ENCODE data around the gene MORF4L1. TPM values are rescaled to one million over a fixed set of nuclear protein-coding genes. Genes with fewer than 3 reads are reported as not detected.

Gene MORF4L1
- total RNA-seq, 1 experiment from 2014 or later = 503 TPM

- TF ChIP-seq, protein P1, sequence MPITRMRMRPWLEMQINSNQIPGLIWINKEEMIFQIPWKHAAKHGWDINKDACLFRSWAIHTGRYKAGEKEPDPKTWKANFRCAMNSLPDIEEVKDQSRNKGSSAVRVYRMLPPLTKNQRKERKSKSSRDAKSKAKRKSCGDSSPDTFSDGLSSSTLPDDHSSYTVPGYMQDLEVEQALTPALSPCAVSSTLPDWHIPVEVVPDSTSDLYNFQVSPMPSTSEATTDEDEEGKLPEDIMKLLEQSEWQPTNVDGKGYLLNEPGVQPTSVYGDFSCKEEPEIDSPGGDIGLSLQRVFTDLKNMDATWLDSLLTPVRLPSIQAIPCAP (CRISPR knock-in tag; IDR thresholded peaks at IDR 0.05) = no peak
- TF ChIP-seq HMGXB4 (CRISPR knock-in tag; IDR thresholded peaks at IDR 0.05) (no peak), MYBL2 (CRISPR knock-in tag; IDR thresholded peaks at IDR 0.05) (no peak), CTCF (IDR thresholded peaks at IDR 0.05) (no peak), ZMAT4 (CRISPR knock-in tag; IDR thresholded peaks at IDR 0.05) (no peak), GABPB1 (CRISPR knock-in tag; IDR thresholded peaks at IDR 0.05) (no peak), SP1 (CRISPR knock-in tag; conservative IDR thresholded peaks at IDR 0.05) (no peak), NR1H2 (CRISPR knock-in tag; IDR thresholded peaks at IDR 0.05) (no peak), ZNF396 (CRISPR knock-in tag; IDR thresholded peaks at IDR 0.05; ENCODE audit: borderline replicate concordance) (no peak)
- TF ChIP-seq, protein P2, sequence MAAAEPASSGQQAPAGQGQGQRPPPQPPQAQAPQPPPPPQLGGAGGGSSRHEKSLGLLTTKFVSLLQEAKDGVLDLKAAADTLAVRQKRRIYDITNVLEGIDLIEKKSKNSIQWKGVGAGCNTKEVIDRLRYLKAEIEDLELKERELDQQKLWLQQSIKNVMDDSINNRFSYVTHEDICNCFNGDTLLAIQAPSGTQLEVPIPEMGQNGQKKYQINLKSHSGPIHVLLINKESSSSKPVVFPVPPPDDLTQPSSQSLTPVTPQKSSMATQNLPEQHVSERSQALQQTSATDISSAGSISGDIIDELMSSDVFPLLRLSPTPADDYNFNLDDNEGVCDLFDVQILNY (CRISPR knock-in tag; IDR thresholded peaks at IDR 0.05) = no peak
- TF ChIP-seq, protein P3, sequence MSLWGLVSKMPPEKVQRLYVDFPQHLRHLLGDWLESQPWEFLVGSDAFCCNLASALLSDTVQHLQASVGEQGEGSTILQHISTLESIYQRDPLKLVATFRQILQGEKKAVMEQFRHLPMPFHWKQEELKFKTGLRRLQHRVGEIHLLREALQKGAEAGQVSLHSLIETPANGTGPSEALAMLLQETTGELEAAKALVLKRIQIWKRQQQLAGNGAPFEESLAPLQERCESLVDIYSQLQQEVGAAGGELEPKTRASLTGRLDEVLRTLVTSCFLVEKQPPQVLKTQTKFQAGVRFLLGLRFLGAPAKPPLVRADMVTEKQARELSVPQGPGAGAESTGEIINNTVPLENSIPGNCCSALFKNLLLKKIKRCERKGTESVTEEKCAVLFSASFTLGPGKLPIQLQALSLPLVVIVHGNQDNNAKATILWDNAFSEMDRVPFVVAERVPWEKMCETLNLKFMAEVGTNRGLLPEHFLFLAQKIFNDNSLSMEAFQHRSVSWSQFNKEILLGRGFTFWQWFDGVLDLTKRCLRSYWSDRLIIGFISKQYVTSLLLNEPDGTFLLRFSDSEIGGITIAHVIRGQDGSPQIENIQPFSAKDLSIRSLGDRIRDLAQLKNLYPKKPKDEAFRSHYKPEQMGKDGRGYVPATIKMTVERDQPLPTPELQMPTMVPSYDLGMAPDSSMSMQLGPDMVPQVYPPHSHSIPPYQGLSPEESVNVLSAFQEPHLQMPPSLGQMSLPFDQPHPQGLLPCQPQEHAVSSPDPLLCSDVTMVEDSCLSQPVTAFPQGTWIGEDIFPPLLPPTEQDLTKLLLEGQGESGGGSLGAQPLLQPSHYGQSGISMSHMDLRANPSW (CRISPR knock-in tag; conservative IDR thresholded peaks at IDR 0.05; ENCODE audit: low read depth) = no peak
These were observed 45.2 kb downstream of the MORF4L1 start (continued) for GRCh38 chr15:78917888-78918287.

GRCh38 chr15:78921517-78921916 lies 48.8 kb downstream of the MORF4L1 start:
- Mint-ChIP-seq H3K27ac (no peak overlapping the region), H3K36me3 (peaks cover 41% of the 10 kb centered on the region), H3K4me3 (no peak overlapping the region), H3K27me3 (ENCODE audit: low read depth) (no peaks in the 10 kb centered on the region), H3K9me3 (no peaks in the 10 kb centered on the region), H3K4me1 (no peaks in the 10 kb centered on the region)
- DNase-seq (ENCODE audit: low spot score) (no peak), ATAC-seq (no peak)
- ChIA-PET CTCF (interaction anchor here (1.0 to 2.1 kb wide), 6 partner anchors 11 to 104 kb away, joined by 3 to 9 read pairs (median 7); no protein-coding TSS in a partner anchor), POLR2A (interaction anchor here (1.1 kb wide), 1 partner anchor 58 kb away, joined by 4 read pairs; no protein-coding TSS in a partner anchor)
- no peak for TF ChIP-seq TEAD4 (CRISPR knock-in tag; IDR thresholded peaks at IDR 0.05)

- ATAC-seq (no peak), DNase-seq (ENCODE audit: low spot score) (no peak)
- ChIA-PET CTCF (interaction anchor here (1.1 to 2.1 kb wide), 6 partner anchors 12 to 103 kb away, joined by 3 to 8 read pairs (median 6); no protein-coding TSS in a partner anchor), POLR2A (interaction anchor here (1.1 kb wide), 1 partner anchor 58 kb away, joined by 4 read pairs; no protein-coding TSS in a partner anchor)
- Mint-ChIP-seq H3K27ac (no peak overlapping the region), H3K27me3 (ENCODE audit: low read depth) (no peaks in the 10 kb centered on the region), H3K9me3 (no peaks in the 10 kb centered on the region), H3K36me3 (peaks cover 38% of the 10 kb centered on the region), H3K4me1 (no peaks in the 10 kb centered on the region), H3K4me3 (no peak overlapping the region)
- TF ChIP-seq, protein P2 (CRISPR knock-in tag; IDR thresholded peaks at IDR 0.05) = no peak
- no peak for TF ChIP-seq ZBTB21 (CRISPR knock-in tag; IDR thresholded peaks at IDR 0.05; ENCODE audit: borderline replicate concordance)
- no peak for TF ChIP-seq RELA (CRISPR knock-in tag; IDR thresholded peaks at IDR 0.05; ENCODE audit: borderline replicate concordance)
- TF ChIP-seq, protein P4, sequence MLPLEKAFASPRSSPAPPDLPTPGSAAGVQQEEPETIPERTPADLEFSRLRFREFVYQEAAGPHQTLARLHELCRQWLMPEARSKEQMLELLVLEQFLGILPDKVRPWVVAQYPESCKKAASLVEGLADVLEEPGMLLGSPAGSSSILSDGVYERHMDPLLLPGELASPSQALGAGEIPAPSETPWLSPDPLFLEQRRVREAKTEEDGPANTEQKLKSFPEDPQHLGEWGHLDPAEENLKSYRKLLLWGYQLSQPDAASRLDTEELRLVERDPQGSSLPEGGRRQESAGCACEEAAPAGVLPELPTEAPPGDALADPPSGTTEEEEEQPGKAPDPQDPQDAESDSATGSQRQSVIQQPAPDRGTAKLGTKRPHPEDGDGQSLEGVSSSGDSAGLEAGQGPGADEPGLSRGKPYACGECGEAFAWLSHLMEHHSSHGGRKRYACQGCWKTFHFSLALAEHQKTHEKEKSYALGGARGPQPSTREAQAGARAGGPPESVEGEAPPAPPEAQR (CRISPR knock-in tag; IDR thresholded peaks at IDR 0.05) = no peak
- TF ChIP-seq NR3C1 (CRISPR knock-in tag; conservative IDR thresholded peaks at IDR 0.05; ENCODE audit: low read depth) = no peak
- no peak for TF ChIP-seq ZNF416 (CRISPR knock-in tag; IDR thresholded peaks at IDR 0.05)
- TF ChIP-seq ZNF317 (CRISPR knock-in tag; IDR thresholded peaks at IDR 0.05; ENCODE audit: borderline replicate concordance, low read depth) = no peak
- TF ChIP-seq ELF4 (CRISPR knock-in tag; IDR thresholded peaks at IDR 0.05; ENCODE audit: low read depth) = no peak
- TF ChIP-seq CREM (CRISPR knock-in tag; IDR thresholded peaks at IDR 0.05) = no peak
- no peak for TF ChIP-seq ZNF121 (CRISPR knock-in tag; IDR thresholded peaks at IDR 0.05)
These were observed 49.2 kb downstream of the MORF4L1 start for GRCh38 chr15:78921940-78922339.
